WERI-Rb-1 (cell line): ENCODE data around the gene RERE.

Source experiments
- DNase-seq: peaks from one replicate; pipeline ENCODE4 v3.0.0-alpha.2; 2020
- H3K27ac ChIP-seq: fragments of 250-450 bp; sonication (Bioruptor Pico); 2 replicates; pipeline ENCODE4 v1.5.1; 2020; ENCODE audit warnings: mild to moderate bottlenecking, moderate library complexity
- H3K27me3 ChIP-seq: fragments of 250-450 bp; sonication (Bioruptor Pico); 2 replicates; pipeline ENCODE4 v1.5.1; 2021; ENCODE audit warnings: mild to moderate bottlenecking, low read depth, moderate library complexity; ENCODE audit not compliant: insufficient read depth, severe bottlenecking
- H3K36me3 ChIP-seq: fragments of 250-450 bp; sonication (Bioruptor Pico); 2 replicates; pipeline ENCODE4 v1.5.1; 2020; ENCODE audit warnings: mild to moderate bottlenecking, moderate library complexity
- H3K4me3 ChIP-seq: 2 replicates; pipeline ENCODE4 v1.5.1; 2011; ENCODE audit warnings: low read depth, mild to moderate bottlenecking, control low read depth, low read length
- H3K9me3 ChIP-seq: fragments of 250-450 bp; sonication (Bioruptor Pico); 2 replicates; pipeline ENCODE4 v1.5.1; 2021; ENCODE audit warnings: mild to moderate bottlenecking, moderate library complexity; ENCODE audit not compliant: severe bottlenecking
- CTCF ChIP-seq: IDR thresholded peaks from 2 replicates; pipeline ENCODE4 v1.5.1; 2011; ENCODE audit warnings: low read depth, mild to moderate bottlenecking, control low read depth, inconsistent platforms, low read length

Gene RERE

GRCh38 chr1:8481650-8482380, 335.6 kb downstream of the RERE start:
- no peak overlapping the region for H3K27ac ChIP-seq
- H3K9me3 ChIP-seq = no peaks in the 10 kb centered on the region
- no peak overlapping the region for H3K4me3 ChIP-seq
- TF ChIP-seq CTCF = no peak
- H3K36me3 ChIP-seq = peaks cover 25% of the 10 kb centered on the region
- no peaks in the 10 kb centered on the region for H3K27me3 ChIP-seq
- no peak for DNase-seq

- no peak for TF ChIP-seq CTCF
- no peak overlapping the region for H3K4me3 ChIP-seq
- H3K27ac ChIP-seq = no peak overlapping the region
- no peaks in the 10 kb centered on the region for H3K9me3 ChIP-seq
- no peaks in the 10 kb centered on the region for H3K27me3 ChIP-seq
- peaks cover 15% of the 10 kb centered on the region for H3K36me3 ChIP-seq
- no peak for DNase-seq
These were observed 338.9 kb downstream of the RERE start for GRCh38 chr1:8478566-8478965.

GRCh38 chr1:8477983-8478362, 339.5 kb downstream of the RERE start:
- no peaks in the 10 kb centered on the region for H3K27me3 ChIP-seq
- no peak for DNase-seq
- TF ChIP-seq CTCF = no peak
- peaks cover 13% of the 10 kb centered on the region for H3K36me3 ChIP-seq
- no peak overlapping the region for H3K4me3 ChIP-seq
- no peak overlapping the region for H3K27ac ChIP-seq
- no peaks in the 10 kb centered on the region for H3K9me3 ChIP-seq

GRCh38 chr1:8477166-8477982, 340.1 kb downstream of the RERE start:
- Histone ChIP-seq H3K27me3 (no peaks in the 10 kb centered on the region), H3K9me3 (no peaks in the 10 kb centered on the region), H3K27ac (no peak overlapping the region), H3K4me3 (no peak overlapping the region), H3K36me3 (peaks cover 10% of the 10 kb centered on the region)
- no peak for TF ChIP-seq CTCF
- no peak for DNase-seq

- Histone ChIP-seq H3K9me3 (no peaks in the 10 kb centered on the region), H3K4me3 (no peak overlapping the region), H3K27me3 (no peaks in the 10 kb centered on the region), H3K36me3 (peaks cover 7% of the 10 kb centered on the region), H3K27ac (no peak overlapping the region)
- no peak for TF ChIP-seq CTCF
- no peak for DNase-seq
These were observed 341.4 kb downstream of the RERE start for GRCh38 chr1:8476006-8476405.
